WTC11 (cell line): ENCODE data around the gene HIF3A.

Experiments
- ATF1 ChIP-seq: sonication (generic); formaldehyde crosslinking; IDR thresholded peaks from 2 replicates; pipeline ENCODE4 v1.8.1; 2023; ENCODE audit warnings: mild to moderate bottlenecking, moderate library complexity, missing genetic modification reagents
- FOXP4 ChIP-seq: sonication (generic); formaldehyde crosslinking; IDR thresholded peaks from 2 replicates; pipeline ENCODE4 v1.8.0; 2022; ENCODE audit warnings: mild to moderate bottlenecking, missing genetic modification reagents
- RELA ChIP-seq: sonication (generic); formaldehyde crosslinking; IDR thresholded peaks from 2 replicates; pipeline ENCODE4 v1.8.1; 2022; ENCODE audit warnings: missing genetic modification reagents, mild to moderate bottlenecking, borderline replicate concordance
- TCF7 ChIP-seq: sonication (generic); formaldehyde crosslinking; IDR thresholded peaks from 2 replicates; pipeline ENCODE4 v1.8.0; 2022; ENCODE audit warnings: mild to moderate bottlenecking, low read depth, missing genetic modification reagents, moderate library complexity

- TF ChIP-seq TCF7 (no peak), FOXP4 (CRISPR knock-in tag) (no peak), ATF1 (CRISPR knock-in tag) (no peak), RELA (no peak)
Measured at GRCh38 chr19:46350758-46351159, 53.9 kb downstream of the HIF3A start.
